Osteoblast (primary cell): ENCODE measurements around the gene WNK2. TPM values are rescaled to one million over a fixed set of nuclear protein-coding genes. Genes with fewer than 3 reads are reported as not detected.

Experiments used
- DNase-seq: peaks from one replicate; pipeline ENCODE4 v3.0.0; 2011; ENCODE audit warnings: low spot score, mixed read lengths; ENCODE audit not compliant: insufficient read length; ENCODE audit errors: missing footprints
- H2AFZ ChIP-seq: 2 replicates; pipeline ENCODE4 v1.6.0; 2011; ENCODE audit warnings: mild to moderate bottlenecking, low read length
- H3K27ac ChIP-seq: 2 replicates; pipeline ENCODE4 v1.5.1; 2011; ENCODE audit warnings: mild to moderate bottlenecking, low read depth, low read length, moderate library complexity
- H3K27me3 ChIP-seq: 2 replicates; pipeline ENCODE4 v1.6.0; 2012; ENCODE audit warnings: mild to moderate bottlenecking, control low read depth, inconsistent platforms, low read length, moderate library complexity; ENCODE audit not compliant: insufficient read depth
- H3K36me3 ChIP-seq: 2 replicates; pipeline ENCODE4 v1.5.1; 2011; ENCODE audit warnings: mild to moderate bottlenecking, low read length, control low read depth, moderate library complexity; ENCODE audit not compliant: insufficient read depth
- H3K4me1 ChIP-seq: 2 replicates; pipeline ENCODE4 v1.5.1; 2011; ENCODE audit warnings: mild to moderate bottlenecking, low read length, control low read depth, moderate library complexity; ENCODE audit not compliant: insufficient read depth
- H3K4me2 ChIP-seq: 2 replicates; pipeline ENCODE4 v1.6.0; 2011; ENCODE audit warnings: mild to moderate bottlenecking, low read length; ENCODE audit not compliant: insufficient read depth
- H3K4me3 ChIP-seq: fragments of 200-600 bp; sonication (generic); 3 replicates; pipeline ENCODE4 v1.5.1; 2012; ENCODE audit warnings: mild to moderate bottlenecking, low read length, inconsistent platforms; ENCODE audit not compliant: insufficient read depth
- H3K79me2 ChIP-seq: 2 replicates; pipeline ENCODE4 v1.6.0; 2012; ENCODE audit warnings: mild to moderate bottlenecking, low read length, control low read depth, inconsistent platforms; ENCODE audit not compliant: insufficient read depth
- H3K9me3 ChIP-seq: 2 replicates; pipeline ENCODE4 v1.5.1; 2011; ENCODE audit warnings: low read depth, low read length, control low read depth
- H4K20me1 ChIP-seq: 2 replicates; pipeline ENCODE4 v1.6.0; 2012; ENCODE audit warnings: mild to moderate bottlenecking, low read length, control low read depth; ENCODE audit not compliant: insufficient read depth
- total RNA-seq: library from RNA; depleted of rRNA; stranded (reverse); fragments of >200 nt; gene quantifications from 2 replicates; pipeline ENCODE4 v1.2.3, GENCODE V29; 2012
- TF ChIP-seq, protein P1 (sequence below): IDR thresholded peaks from 2 replicates; pipeline ENCODE4 v1.5.1; 2011; ENCODE audit warnings: mild to moderate bottlenecking, low read depth, low read length, moderate library complexity; ENCODE audit errors: extremely low read depth

WNK2 gene
- total RNA-seq, 1 donor = not detected

DNA sequence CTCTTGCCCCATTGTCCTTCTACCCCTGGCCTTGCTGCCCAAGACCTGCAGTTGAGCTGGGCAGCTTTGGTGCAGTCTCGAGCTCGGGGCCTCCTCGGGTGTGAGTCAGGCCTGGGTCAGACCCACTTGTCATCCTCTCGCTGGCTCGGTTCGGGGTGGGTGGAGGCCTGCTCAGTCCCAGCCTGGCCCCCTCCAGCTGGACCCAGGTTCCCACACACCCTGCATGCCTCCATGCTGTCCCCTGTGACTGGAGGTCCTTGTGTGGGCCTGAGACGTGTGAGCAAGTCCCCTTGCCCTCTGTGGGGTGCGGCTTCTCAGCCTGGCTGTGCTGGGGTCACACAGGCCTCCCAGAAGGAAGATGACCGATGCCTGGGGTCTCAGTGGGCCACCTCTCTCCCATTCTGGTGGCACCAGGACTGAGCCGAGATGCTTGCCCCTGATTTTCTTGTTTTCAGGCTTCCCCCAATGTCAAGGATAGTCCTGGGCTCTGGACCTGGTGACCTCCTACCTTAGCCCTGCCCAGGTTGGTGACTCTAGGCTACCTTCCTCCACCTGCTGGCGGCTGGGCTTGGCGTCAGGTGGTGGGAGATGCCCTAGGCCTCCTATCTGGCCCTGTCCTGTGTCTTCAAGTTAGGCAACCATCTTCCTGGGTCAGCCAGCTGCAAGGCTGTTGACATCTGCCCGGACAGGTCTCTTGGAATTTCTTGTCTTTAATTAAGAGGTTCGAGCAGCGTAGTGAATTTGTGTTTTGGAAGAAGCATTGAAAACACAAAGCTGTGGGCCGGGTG is 15.1 kb downstream of the WNK2 start:
- TF ChIP-seq, protein P1, sequence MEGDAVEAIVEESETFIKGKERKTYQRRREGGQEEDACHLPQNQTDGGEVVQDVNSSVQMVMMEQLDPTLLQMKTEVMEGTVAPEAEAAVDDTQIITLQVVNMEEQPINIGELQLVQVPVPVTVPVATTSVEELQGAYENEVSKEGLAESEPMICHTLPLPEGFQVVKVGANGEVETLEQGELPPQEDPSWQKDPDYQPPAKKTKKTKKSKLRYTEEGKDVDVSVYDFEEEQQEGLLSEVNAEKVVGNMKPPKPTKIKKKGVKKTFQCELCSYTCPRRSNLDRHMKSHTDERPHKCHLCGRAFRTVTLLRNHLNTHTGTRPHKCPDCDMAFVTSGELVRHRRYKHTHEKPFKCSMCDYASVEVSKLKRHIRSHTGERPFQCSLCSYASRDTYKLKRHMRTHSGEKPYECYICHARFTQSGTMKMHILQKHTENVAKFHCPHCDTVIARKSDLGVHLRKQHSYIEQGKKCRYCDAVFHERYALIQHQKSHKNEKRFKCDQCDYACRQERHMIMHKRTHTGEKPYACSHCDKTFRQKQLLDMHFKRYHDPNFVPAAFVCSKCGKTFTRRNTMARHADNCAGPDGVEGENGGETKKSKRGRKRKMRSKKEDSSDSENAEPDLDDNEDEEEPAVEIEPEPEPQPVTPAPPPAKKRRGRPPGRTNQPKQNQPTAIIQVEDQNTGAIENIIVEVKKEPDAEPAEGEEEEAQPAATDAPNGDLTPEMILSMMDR = no peak
- no peaks in the 10 kb centered on the region for H3K4me1 ChIP-seq
- H3K36me3 ChIP-seq = no peaks in the 10 kb centered on the region
- H3K4me2 ChIP-seq = no peak overlapping the region
- H4K20me1 ChIP-seq = no peaks in the 10 kb centered on the region
- no peak overlapping the region for H3K4me3 ChIP-seq
- H2AFZ ChIP-seq = no peak overlapping the region
- no peaks in the 10 kb centered on the region for H3K27me3 ChIP-seq
- H3K27ac ChIP-seq = no peak overlapping the region
- no peaks in the 10 kb centered on the region for H3K79me2 ChIP-seq
- H3K9me3 ChIP-seq = no peaks in the 10 kb centered on the region
- DNase-seq = peak; percentile 62

- Histone ChIP-seq H2AFZ (no peak overlapping the region), H3K36me3 (no peaks in the 10 kb centered on the region), H3K27me3 (no peaks in the 10 kb centered on the region), H4K20me1 (no peaks in the 10 kb centered on the region), H3K79me2 (no peaks in the 10 kb centered on the region), H3K27ac (no peak overlapping the region), H3K4me1 (no peaks in the 10 kb centered on the region), H3K4me2 (no peak overlapping the region), H3K4me3 (no peak overlapping the region), H3K9me3 (no peaks in the 10 kb centered on the region)
- DNase-seq = peak; percentile 63
- TF ChIP-seq, protein P1 = no peak
Measured at GRCh38 chr9:93200449-93200742, 16.5 kb downstream of the WNK2 start.

DNA sequence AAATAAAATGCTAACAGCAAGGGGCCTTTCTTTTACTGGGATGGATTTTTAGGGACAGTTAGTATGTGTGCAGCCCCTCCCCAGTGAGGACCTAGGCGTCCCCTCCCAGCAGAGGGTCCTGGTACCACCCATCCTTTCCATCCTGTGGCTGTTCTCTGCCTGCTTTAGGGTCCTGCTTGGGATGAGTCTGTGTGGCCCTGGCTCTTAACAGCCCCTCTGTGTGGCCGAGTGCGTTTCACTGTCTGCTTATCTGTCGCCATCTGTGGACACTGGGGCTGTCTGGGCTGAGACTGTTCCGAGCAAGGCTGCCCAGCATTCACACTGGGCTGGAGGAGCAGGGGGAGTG is 17.0 kb downstream of the WNK2 start:
- TF ChIP-seq, protein P1 = no peak
- Histone ChIP-seq H3K79me2 (no peaks in the 10 kb centered on the region), H2AFZ (no peak overlapping the region), H3K4me2 (no peak overlapping the region), H3K27ac (no peak overlapping the region), H4K20me1 (no peaks in the 10 kb centered on the region), H3K4me1 (peaks cover 5% of the 10 kb centered on the region), H3K27me3 (no peaks in the 10 kb centered on the region), H3K9me3 (no peaks in the 10 kb centered on the region), H3K4me3 (no peak overlapping the region), H3K36me3 (no peaks in the 10 kb centered on the region)
- peak; percentile 68 for DNase-seq

DNA sequence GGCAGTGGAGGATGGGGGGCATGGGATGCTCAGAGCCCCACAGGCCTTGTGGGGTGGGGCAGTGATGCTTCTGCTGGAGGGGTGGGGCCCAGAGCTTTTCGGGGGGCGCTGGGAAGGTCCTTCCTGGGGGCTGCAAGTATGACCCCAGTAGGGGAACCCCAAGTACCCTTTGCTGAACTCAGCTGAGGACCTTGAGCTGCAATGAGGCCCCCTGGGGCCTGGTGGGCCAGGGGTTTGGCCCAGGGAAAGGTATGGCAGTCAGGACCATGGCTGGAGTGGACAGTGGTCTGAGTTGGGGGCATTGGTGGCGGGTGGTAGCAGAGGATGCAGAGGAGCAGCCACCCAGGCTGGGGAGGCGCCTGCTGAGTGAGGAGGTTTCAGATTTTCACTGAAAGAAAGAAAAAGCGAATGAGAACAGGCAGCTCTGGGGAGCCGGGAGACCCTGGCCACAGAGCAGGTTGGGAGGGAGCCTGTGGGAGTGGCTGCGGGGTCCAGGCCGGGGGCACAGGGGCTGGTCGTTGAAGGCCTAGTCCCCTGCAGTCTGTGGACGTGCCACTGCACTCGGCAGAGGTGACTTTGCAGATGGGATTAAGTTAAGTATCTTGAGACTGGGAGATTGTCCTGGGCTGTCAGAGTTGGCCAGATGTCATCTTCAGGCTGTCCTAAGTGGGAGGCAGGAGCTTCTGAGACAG is 19.2 kb downstream of the WNK2 start:
- DNase-seq = peak; percentile 83
- no peaks in the 10 kb centered on the region for H3K27me3 ChIP-seq
- H3K79me2 ChIP-seq = no peaks in the 10 kb centered on the region
- no peaks in the 10 kb centered on the region for H3K36me3 ChIP-seq
- H3K4me1 ChIP-seq = peaks cover 15% of the 10 kb centered on the region
- H3K27ac ChIP-seq = no peak overlapping the region
- H3K4me3 ChIP-seq = no peak overlapping the region
- no peak overlapping the region for H2AFZ ChIP-seq
- H3K9me3 ChIP-seq = no peaks in the 10 kb centered on the region
- H3K4me2 ChIP-seq = no peak overlapping the region
- no peaks in the 10 kb centered on the region for H4K20me1 ChIP-seq
- TF ChIP-seq, protein P1 = no peak
